SU-DHL-6 (cell line): ENCODE results near the gene NUDT2.

ENCODE experiments used
- H2AFZ ChIP-seq: fragments of 200-600 bp; sonication (generic); 2 replicates; pipeline ENCODE4 v1.6.1; 2014; ENCODE audit warnings: low read depth, mild to moderate bottlenecking, moderate library complexity, mixed read lengths, antibody characterized with exemption, low read length; ENCODE audit not compliant: severe bottlenecking
- H3F3A ChIP-seq: fragments of 200-600 bp; shearing (Covaris generic); 2 replicates; pipeline ENCODE4 v1.6.0; 2016; ENCODE audit warnings: antibody characterized with exemption, mild to moderate bottlenecking; ENCODE audit not compliant: insufficient read depth
- H3K27ac ChIP-seq: fragments of 200-600 bp; sonication (generic); 2 replicates; pipeline ENCODE4 v1.5.1; 2016; ENCODE audit warnings: low read depth, mild to moderate bottlenecking, low read length, moderate library complexity, mixed read lengths
- H3K27me3 ChIP-seq: fragments of 200-600 bp; sonication (generic), shearing (Covaris generic); 2 replicates; pipeline ENCODE4 v1.6.0; 2014; ENCODE audit warnings: mild to moderate bottlenecking, low read length
- H3K36me3 ChIP-seq: fragments of 200-600 bp; sonication (generic); 2 replicates; pipeline ENCODE4 v1.6.1; 2014; ENCODE audit warnings: mild to moderate bottlenecking, low read length, mixed read lengths
- H3K4me2 ChIP-seq: fragments of 300-600, 200-600 bp; shearing (Covaris generic), sonication (generic); 2 replicates; pipeline ENCODE4 v1.6.0; 2014; ENCODE audit warnings: low read length, low read depth, mild to moderate bottlenecking; ENCODE audit not compliant: poor library complexity, severe bottlenecking
- H3K4me3 ChIP-seq: fragments of 200-600 bp; sonication (generic); 2 replicates; pipeline ENCODE4 v1.5.1; 2014; ENCODE audit warnings: antibody characterized with exemption, low read length, mild to moderate bottlenecking, mixed read lengths; ENCODE audit not compliant: insufficient read depth, poor library complexity, severe bottlenecking
- H3K79me2 ChIP-seq: fragments of 200-600 bp; sonication (generic); 2 replicates; pipeline ENCODE4 v1.6.1; 2014; ENCODE audit warnings: mild to moderate bottlenecking, low read length, moderate library complexity; ENCODE audit not compliant: insufficient read depth
- H3K9ac ChIP-seq: fragments of 200-600 bp; sonication (generic); 2 replicates; pipeline ENCODE4 v1.7.0; 2014; ENCODE audit warnings: mild to moderate bottlenecking, low read length
- H3K9me2 ChIP-seq: fragments of 200-600 bp; sonication (generic); replicated peaks from 2 replicates; pipeline ENCODE4 v1.6.1; 2014; ENCODE audit warnings: low read length; ENCODE audit not compliant: insufficient read depth
- H3K9me3 ChIP-seq: fragments of 200-600 bp; sonication (generic); 2 replicates; pipeline ENCODE4 v1.6.1; 2014; ENCODE audit warnings: low read length, mixed read lengths; ENCODE audit not compliant: insufficient read depth
- H4K20me1 ChIP-seq: fragments of 200-600 bp; sonication (generic); 2 replicates; pipeline ENCODE4 v1.6.1; 2014; ENCODE audit warnings: low read depth, mild to moderate bottlenecking, antibody characterized with exemption, low read length, moderate library complexity, mixed read lengths
- CTCF ChIP-seq: fragments of 200-600 bp; sonication (generic); IDR thresholded peaks from one replicate; pipeline ENCODE4 v1.5.1; 2017; ENCODE audit warnings: antibody characterized with exemption, mild to moderate bottlenecking, low read length, moderate library complexity; ENCODE audit not compliant: insufficient read depth, poor library complexity, severe bottlenecking
- EZH2phosphoT487 ChIP-seq: fragments of 200-600 bp; sonication (generic), shearing (Covaris generic); conservative IDR thresholded peaks from 2 replicates; pipeline ENCODE4 v1.6.1; 2018; ENCODE audit warnings: mild to moderate bottlenecking, antibody characterized with exemption, low read length, moderate library complexity, mixed read lengths

NUDT2 gene

DNA sequence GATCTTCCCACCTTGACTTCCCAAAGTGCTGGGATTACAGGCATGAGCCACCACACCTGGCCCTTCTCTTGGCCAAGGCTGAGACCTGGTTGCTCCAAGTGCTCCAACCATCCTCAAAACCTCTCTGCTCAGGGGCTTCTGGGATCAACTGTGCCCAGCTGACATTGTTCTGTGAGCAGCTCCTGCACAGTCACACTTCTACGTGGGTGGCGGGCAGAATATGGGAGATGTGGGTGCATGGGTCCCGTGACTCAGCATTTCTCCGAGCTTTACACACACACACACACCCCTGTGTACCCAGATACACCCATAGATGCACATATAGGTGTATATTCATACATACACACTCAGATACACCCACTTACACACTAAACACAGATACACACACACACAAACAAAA is 57.9 kb downstream of the NUDT2 start:
- H3K9ac ChIP-seq: no peak overlapping the region
- H3K4me3 ChIP-seq: no peak overlapping the region
- no peak overlapping the region for H3K27ac ChIP-seq
- TF ChIP-seq EZH2phosphoT487 (no peak), CTCF (no peak)
- H3K9me3 ChIP-seq: no peaks in the 10 kb centered on the region
- H2AFZ ChIP-seq: no peak overlapping the region
- no peaks in the 10 kb centered on the region for H4K20me1 ChIP-seq
- no peaks in the 10 kb centered on the region for H3K36me3 ChIP-seq
- no peak overlapping the region for H3K4me2 ChIP-seq
- H3K27me3 ChIP-seq: peaks cover 4% of the 10 kb centered on the region; the same call in 1 of the 2 replicates
- H3K79me2 ChIP-seq: no peaks in the 10 kb centered on the region
- H3K9me2 ChIP-seq: no peaks in the 10 kb centered on the region
- H3F3A ChIP-seq: no peaks in the 10 kb centered on the region

- H3F3A ChIP-seq: no peaks in the 10 kb centered on the region
- H3K9ac ChIP-seq: no peak overlapping the region
- H3K36me3 ChIP-seq: no peaks in the 10 kb centered on the region
- no peak overlapping the region for H3K4me3 ChIP-seq
- H3K9me3 ChIP-seq: no peaks in the 10 kb centered on the region
- TF ChIP-seq EZH2phosphoT487 (no peak), CTCF (no peak)
- no peaks in the 10 kb centered on the region for H3K79me2 ChIP-seq
- H3K27ac ChIP-seq: no peak overlapping the region
- peaks cover 4% of the 10 kb centered on the region; the same call in 1 of the 2 replicates for H3K27me3 ChIP-seq
- H3K4me2 ChIP-seq: no peak overlapping the region
- no peak overlapping the region for H2AFZ ChIP-seq
- H4K20me1 ChIP-seq: no peaks in the 10 kb centered on the region
- no peaks in the 10 kb centered on the region for H3K9me2 ChIP-seq
These were observed 63.1 kb downstream of the NUDT2 start for GRCh38 chr9:34392511-34392910.
